ENCODE measurements around the gene ST6GALNAC4. TPM values are rescaled to one million over a fixed set of nuclear protein-coding genes. Genes with fewer than 3 reads are reported as not detected.
A peak's percentile ranks its signal among the peaks of the same experiment; 100 is the strongest.

ST6GALNAC4 gene
- total RNA-seq, 1 experiment from 2014 or later = 13.2 TPM

DNA sequence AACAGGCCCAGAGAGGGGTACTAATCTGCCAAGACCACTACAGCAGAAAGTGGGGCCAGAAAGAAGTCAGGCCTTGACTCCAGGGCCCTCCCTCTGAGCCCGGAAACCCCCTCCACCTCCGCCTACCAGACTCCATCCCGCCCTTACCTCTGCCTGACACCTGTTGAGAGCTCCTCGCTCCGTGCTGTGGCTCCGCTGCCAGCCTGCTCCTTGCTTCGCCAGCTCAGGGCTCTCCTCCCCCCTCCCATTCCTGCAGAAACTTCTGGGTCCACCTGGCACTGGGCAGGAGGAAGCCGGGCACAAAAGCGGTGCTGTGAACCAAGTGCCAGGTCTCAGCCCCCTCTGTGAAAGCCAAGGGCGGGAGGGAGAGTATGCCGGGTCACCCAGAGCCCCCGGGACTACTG is 11.1 kb downstream of the ST6GALNAC4 start:
- ChIA-PET CTCF (no interaction called here), POLR2A (no interaction called here)
- H3K9me3 ChIP-seq = no peaks in the 10 kb centered on the region
- no peaks in the 10 kb centered on the region for H3K27me3 Mint-ChIP-seq (ENCODE audit: insufficient read depth, unreplicated experiment)
- intact Hi-C loops (cut with micrococcal nuclease; ENCODE audit: unreplicated experiment) = no loop called here
- TF ChIP-seq, protein P1, sequence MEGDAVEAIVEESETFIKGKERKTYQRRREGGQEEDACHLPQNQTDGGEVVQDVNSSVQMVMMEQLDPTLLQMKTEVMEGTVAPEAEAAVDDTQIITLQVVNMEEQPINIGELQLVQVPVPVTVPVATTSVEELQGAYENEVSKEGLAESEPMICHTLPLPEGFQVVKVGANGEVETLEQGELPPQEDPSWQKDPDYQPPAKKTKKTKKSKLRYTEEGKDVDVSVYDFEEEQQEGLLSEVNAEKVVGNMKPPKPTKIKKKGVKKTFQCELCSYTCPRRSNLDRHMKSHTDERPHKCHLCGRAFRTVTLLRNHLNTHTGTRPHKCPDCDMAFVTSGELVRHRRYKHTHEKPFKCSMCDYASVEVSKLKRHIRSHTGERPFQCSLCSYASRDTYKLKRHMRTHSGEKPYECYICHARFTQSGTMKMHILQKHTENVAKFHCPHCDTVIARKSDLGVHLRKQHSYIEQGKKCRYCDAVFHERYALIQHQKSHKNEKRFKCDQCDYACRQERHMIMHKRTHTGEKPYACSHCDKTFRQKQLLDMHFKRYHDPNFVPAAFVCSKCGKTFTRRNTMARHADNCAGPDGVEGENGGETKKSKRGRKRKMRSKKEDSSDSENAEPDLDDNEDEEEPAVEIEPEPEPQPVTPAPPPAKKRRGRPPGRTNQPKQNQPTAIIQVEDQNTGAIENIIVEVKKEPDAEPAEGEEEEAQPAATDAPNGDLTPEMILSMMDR (IDR thresholded peaks at IDR 0.05; ENCODE audit: insufficient read depth in 1 of 2, low read depth in 1 of 2, low read length in 1 of 2, severe bottlenecking in 1 of 2, unreplicated experiment in 1 of 2) = no peak
- DNase-seq = no peak
- H3K27me3 ChIP-seq (replicated peaks; ENCODE audit: control insufficient read depth, insufficient read depth, low read length) = no peaks in the 10 kb centered on the region
- no peak overlapping the region for H3K27ac Mint-ChIP-seq (ENCODE audit: unreplicated experiment)
- H3K36me3 ChIP-seq (ENCODE audit: control insufficient read depth, insufficient read depth, low read length) = no peaks in the 10 kb centered on the region
- no peak overlapping the region for H3K4me3 ChIP-seq (ENCODE audit: low read depth, low read length)
- H3K4me1 Mint-ChIP-seq (ENCODE audit: low read depth, unreplicated experiment) = peaks cover 6% of the 10 kb centered on the region
- H3K4me1 ChIP-seq = peaks cover 23% of the 10 kb centered on the region; the same call in 1 of the 2 replicates
- H3K9me3 Mint-ChIP-seq (ENCODE audit: unreplicated experiment) = no peaks in the 10 kb centered on the region
- peaks cover 5% of the 10 kb centered on the region for H3K36me3 Mint-ChIP-seq (ENCODE audit: insufficient read depth, unreplicated experiment)
- no TSS peak for BruUV-seq (replicated peaks)
- no peak overlapping the region for H3K4me3 Mint-ChIP-seq (ENCODE audit: unreplicated experiment)

DNA sequence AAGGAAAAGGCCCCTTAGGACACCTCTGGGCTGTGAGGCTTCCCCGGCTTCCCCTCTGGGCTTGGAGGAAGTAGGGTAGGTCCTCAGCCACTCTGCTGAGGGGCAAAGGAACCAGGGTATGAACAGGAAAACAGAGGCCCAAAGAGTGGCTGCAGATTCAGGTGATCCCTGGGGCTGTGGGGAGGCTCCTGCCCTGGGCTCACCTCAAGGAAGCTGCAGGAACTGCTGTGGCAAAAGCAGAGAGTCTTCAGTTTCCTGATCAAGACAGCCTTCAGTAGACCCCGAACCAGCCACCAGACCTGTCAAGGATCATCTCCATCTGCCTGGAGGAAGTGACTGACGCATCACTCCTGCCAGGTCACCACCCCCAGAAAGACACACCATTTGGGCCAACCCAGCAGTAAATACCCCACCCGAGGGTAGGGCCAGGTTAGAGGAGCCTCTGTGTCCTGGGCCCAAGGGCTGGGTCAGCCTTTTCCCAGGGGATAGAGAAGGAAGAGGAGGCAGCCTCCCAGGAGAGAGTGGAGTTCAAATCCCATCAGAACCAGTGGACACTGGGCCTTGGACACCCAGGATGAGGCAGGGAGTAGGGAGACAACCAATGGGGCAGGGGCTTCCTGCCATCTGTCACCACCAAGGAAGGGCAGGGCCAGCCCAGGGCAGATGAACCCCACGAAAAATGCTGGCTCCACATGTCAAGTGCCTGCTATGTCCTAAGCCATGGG is 11.7 kb downstream of the ST6GALNAC4 start:
- H3K4me1 ChIP-seq = peaks cover 23% of the 10 kb centered on the region
- DNase-seq = no peak
- TF ChIP-seq, protein P1 (IDR thresholded peaks at IDR 0.05; ENCODE audit: insufficient read depth in 1 of 2, low read depth in 1 of 2, low read length in 1 of 2, severe bottlenecking in 1 of 2, unreplicated experiment in 1 of 2) = no peak
- H3K4me3 Mint-ChIP-seq (ENCODE audit: unreplicated experiment) = no peak overlapping the region
- H3K36me3 ChIP-seq (ENCODE audit: control insufficient read depth, insufficient read depth, low read length) = no peaks in the 10 kb centered on the region
- peaks cover 6% of the 10 kb centered on the region for H3K36me3 Mint-ChIP-seq (ENCODE audit: insufficient read depth, unreplicated experiment)
- no peaks in the 10 kb centered on the region for H3K27me3 Mint-ChIP-seq (ENCODE audit: insufficient read depth, unreplicated experiment)
- intact Hi-C loops (cut with micrococcal nuclease; ENCODE audit: unreplicated experiment) = no loop called here
- CTCF ChIA-PET = no interaction called here
- H3K4me1 Mint-ChIP-seq (ENCODE audit: low read depth, unreplicated experiment) = peaks cover 7% of the 10 kb centered on the region
- BruUV-seq (replicated peaks) = no TSS peak
- no peak overlapping the region for H3K27ac Mint-ChIP-seq (ENCODE audit: unreplicated experiment)
- H3K27me3 ChIP-seq (replicated peaks; ENCODE audit: control insufficient read depth, insufficient read depth, low read length) = no peaks in the 10 kb centered on the region
- H3K4me3 ChIP-seq (ENCODE audit: low read depth, low read length) = no peak overlapping the region
- no peaks in the 10 kb centered on the region for H3K9me3 Mint-ChIP-seq (ENCODE audit: unreplicated experiment)
- POLR2A ChIA-PET = no interaction called here
- no peaks in the 10 kb centered on the region for H3K9me3 ChIP-seq

DNA sequence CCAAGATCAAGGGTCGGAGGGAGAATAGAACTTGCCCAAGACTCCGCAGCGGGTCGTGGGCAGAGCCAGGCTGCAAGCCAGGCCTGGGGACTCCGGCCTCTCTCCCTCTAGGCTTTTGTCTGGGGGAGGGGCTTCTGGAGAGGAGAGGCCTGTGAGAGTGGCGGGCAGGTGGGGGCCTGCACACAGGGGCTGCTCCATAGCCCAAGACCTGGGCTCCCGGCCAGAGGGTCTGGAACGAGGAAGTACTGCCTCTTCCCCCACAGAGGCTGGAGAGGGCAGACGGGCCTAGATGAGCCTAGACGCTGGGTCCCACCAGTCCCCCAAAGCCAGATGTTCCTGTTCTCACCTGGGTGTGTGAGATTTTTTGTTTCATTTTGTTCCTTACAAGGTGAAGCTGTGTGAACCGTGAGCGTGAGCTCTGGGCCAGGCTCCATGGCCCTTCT is 12.3 kb downstream of the ST6GALNAC4 start:
- Histone ChIP-seq H3K36me3 (ENCODE audit: control insufficient read depth, insufficient read depth, low read length) (no peaks in the 10 kb centered on the region), H3K27me3 (replicated peaks; ENCODE audit: control insufficient read depth, insufficient read depth, low read length) (no peaks in the 10 kb centered on the region), H3K4me1 (peaks cover 29% of the 10 kb centered on the region), H3K4me3 (ENCODE audit: low read depth, low read length) (no peak overlapping the region), H3K9me3 (no peaks in the 10 kb centered on the region)
- Mint-ChIP-seq H3K9me3 (ENCODE audit: unreplicated experiment) (no peaks in the 10 kb centered on the region), H3K4me3 (ENCODE audit: unreplicated experiment) (no peak overlapping the region), H3K27ac (ENCODE audit: unreplicated experiment) (peak overlapping the region; percentile 47), H3K27me3 (ENCODE audit: insufficient read depth, unreplicated experiment) (no peaks in the 10 kb centered on the region), H3K36me3 (ENCODE audit: insufficient read depth, unreplicated experiment) (peaks cover 6% of the 10 kb centered on the region), H3K4me1 (ENCODE audit: low read depth, unreplicated experiment) (peaks cover 7% of the 10 kb centered on the region)
- ChIA-PET CTCF (no interaction called here), POLR2A (no interaction called here)
- BruUV-seq (replicated peaks) = no TSS peak
- intact Hi-C loops (cut with micrococcal nuclease; ENCODE audit: unreplicated experiment) = no loop called here
- no peak for DNase-seq
- TF ChIP-seq, protein P1 (IDR thresholded peaks at IDR 0.05; ENCODE audit: insufficient read depth in 1 of 2, low read depth in 1 of 2, low read length in 1 of 2, severe bottlenecking in 1 of 2, unreplicated experiment in 1 of 2) = no peak

Measured in Caco-2 (cell line).